ENCODE results near the gene TMEM131L. TPM values are rescaled to one million over a fixed set of nuclear protein-coding genes. Genes with fewer than 3 reads are reported as not detected.
"Not testable (repeated sequence)": the region's sequence is repeated elsewhere in the genome, so short reads cannot be mapped to it uniquely, and the experiment has no call there.

TMEM131L gene
- total RNA-seq, 3 donors from 2014 or later = 5.9 to 9.8 (median 6.7) TPM

DNA sequence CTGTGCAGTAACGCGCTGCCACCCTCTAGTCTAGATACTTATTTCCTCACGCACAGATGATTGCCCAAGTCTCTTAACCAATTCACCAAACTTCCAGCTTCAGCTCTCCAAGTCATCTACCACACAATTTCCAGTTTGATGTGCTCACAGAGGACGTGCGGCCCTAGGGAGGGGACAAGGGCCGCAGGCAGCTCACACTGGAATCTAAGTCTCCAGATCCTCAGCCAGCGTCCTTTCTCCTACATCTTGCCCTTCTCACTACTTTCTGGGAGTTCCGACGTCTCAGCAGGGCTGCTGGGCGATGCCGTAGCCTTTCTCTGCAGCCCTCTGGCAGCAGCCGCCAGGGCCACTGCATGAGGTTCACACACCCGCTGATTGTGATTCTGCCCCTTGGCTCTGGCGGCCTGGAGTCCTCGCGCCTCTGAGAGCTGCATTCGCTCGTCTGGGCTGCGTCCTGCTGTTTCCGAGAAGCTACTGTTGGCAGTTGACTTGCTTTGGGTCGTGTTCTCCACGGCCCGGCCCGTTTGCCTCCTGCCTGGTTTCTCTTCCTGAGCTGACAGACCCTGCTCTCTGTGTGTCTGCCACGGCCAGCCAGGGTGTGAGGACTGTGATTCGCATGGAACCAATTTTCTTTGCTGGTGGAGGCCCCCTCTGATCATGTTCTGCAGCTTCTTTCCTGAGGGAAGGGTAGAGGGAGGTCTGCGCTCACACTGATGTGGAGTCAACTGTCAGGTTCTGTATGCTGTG, 14.1 kb upstream of the TMEM131L start:
- no peak for ATAC-seq
- H3K4me3 ChIP-seq = no peak overlapping the region
- H3K4me1 ChIP-seq (ENCODE audit: low read depth) = no peaks in the 10 kb centered on the region
- DNase-seq = no peak
- H3K9me3 ChIP-seq = no peaks in the 10 kb centered on the region
- TF ChIP-seq, protein P1, sequence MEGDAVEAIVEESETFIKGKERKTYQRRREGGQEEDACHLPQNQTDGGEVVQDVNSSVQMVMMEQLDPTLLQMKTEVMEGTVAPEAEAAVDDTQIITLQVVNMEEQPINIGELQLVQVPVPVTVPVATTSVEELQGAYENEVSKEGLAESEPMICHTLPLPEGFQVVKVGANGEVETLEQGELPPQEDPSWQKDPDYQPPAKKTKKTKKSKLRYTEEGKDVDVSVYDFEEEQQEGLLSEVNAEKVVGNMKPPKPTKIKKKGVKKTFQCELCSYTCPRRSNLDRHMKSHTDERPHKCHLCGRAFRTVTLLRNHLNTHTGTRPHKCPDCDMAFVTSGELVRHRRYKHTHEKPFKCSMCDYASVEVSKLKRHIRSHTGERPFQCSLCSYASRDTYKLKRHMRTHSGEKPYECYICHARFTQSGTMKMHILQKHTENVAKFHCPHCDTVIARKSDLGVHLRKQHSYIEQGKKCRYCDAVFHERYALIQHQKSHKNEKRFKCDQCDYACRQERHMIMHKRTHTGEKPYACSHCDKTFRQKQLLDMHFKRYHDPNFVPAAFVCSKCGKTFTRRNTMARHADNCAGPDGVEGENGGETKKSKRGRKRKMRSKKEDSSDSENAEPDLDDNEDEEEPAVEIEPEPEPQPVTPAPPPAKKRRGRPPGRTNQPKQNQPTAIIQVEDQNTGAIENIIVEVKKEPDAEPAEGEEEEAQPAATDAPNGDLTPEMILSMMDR (IDR thresholded peaks at IDR 0.05) = no peak
- H3K36me3 ChIP-seq (ENCODE audit: low read depth) = no peaks in the 10 kb centered on the region
- intact Hi-C loops (cut with DNase I, micrococcal nuclease) = no loop called here

GRCh38 chr4:153452658-153453378, 13.3 kb upstream of the TMEM131L start:
- H3K4me1 ChIP-seq (ENCODE audit: low read depth) = no peaks in the 10 kb centered on the region
- H3K9me3 ChIP-seq = no peaks in the 10 kb centered on the region
- TF ChIP-seq, protein P1 (IDR thresholded peaks at IDR 0.05) = no peak
- intact Hi-C loops (cut with DNase I, micrococcal nuclease) = no loop called here
- no peak for DNase-seq
- no peaks in the 10 kb centered on the region for H3K36me3 ChIP-seq (ENCODE audit: low read depth)
- H3K4me3 ChIP-seq = no peak overlapping the region
- ATAC-seq = no peak

DNA sequence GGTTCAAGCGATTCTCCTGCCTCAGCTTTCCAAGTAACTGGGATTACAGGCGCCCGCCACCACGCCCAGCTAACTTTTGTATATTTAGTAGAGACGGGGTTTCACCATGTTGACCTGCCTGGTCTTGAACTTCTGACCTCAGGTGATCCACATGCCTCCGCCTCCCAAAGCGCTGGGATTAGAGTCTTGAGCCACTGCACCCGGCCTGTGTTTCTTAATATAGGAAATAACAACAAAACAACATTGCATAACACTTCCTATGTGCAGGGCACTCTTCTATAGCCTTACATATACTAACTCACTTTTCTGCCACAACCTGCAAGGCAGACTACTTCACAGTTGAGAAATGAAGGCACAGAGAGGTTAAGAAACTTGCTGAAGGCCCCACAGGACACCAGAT, 12.8 kb upstream of the TMEM131L start:
- no peak for ATAC-seq
- no peaks in the 10 kb centered on the region for H3K9me3 ChIP-seq
- intact Hi-C loops (cut with DNase I, micrococcal nuclease) = no loop called here
- no peak for DNase-seq
- H3K4me3 ChIP-seq = no peak overlapping the region
- no peaks in the 10 kb centered on the region for H3K4me1 ChIP-seq (ENCODE audit: low read depth)
- H3K36me3 ChIP-seq (ENCODE audit: low read depth) = no peaks in the 10 kb centered on the region
- TF ChIP-seq, protein P1 (IDR thresholded peaks at IDR 0.05) = no peak

DNA sequence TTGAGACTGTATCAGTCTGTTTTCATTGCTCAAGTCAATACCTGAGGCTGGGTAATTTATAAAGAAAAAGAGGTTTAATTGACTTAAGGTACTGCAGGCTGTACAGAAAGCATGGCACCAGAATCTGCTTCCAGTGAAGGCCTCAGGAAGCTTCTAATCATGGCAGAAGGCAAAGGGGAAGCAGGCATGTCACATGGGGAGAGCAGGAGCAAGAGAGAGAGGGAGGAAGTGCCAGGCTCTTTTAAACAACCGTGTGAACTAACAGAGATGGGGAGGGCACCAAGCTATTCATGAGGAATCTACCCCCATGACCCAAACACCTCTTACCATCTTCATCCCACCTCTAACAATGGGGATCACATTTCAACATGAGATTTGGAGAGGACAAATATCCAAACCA, 7.2 kb upstream of the TMEM131L start:
- H3K9me3 ChIP-seq = no peaks in the 10 kb centered on the region
- no peak overlapping the region for H3K4me3 ChIP-seq
- H3K36me3 ChIP-seq (ENCODE audit: low read depth) = no peaks in the 10 kb centered on the region
- intact Hi-C loops (cut with DNase I, micrococcal nuclease) = no loop called here
- H3K4me1 ChIP-seq (ENCODE audit: low read depth) = no peaks in the 10 kb centered on the region
- ATAC-seq (no peak), DNase-seq (no peak)
- TF ChIP-seq, protein P1 (IDR thresholded peaks at IDR 0.05) = no peak

DNA sequence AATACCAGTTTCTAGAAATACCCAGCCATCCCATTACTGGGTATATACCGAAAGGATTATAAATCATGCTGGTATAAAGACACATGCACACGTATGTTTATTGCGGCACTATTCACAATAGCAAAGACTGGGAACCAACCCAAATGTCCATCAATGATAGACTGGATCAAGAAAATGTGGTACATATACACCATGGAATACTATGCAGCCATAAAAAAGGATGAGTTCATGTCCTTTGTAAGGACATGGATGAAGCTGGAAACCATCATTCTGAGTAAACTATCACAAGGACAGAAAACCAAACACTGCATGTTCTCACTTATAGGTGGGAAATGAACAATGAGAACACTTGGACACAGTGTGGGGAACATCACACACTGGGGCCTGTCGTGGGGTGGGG, 4.6 kb upstream of the TMEM131L start:
- intact Hi-C loops (cut with DNase I, micrococcal nuclease); DNase-seq; H3K4me3 ChIP-seq; ATAC-seq; H3K9me3 ChIP-seq; H3K36me3 ChIP-seq (ENCODE audit: low read depth); H3K4me1 ChIP-seq (ENCODE audit: low read depth): not testable (repeated sequence)

- Histone ChIP-seq H3K9me3 (no peaks in the 10 kb centered on the region), H3K4me3 (no peak overlapping the region), H3K36me3 (ENCODE audit: low read depth) (no peaks in the 10 kb centered on the region), H3K4me1 (ENCODE audit: low read depth) (peaks cover 13% of the 10 kb centered on the region)
- no peak for DNase-seq
- ATAC-seq = no peak
- TF ChIP-seq, protein P1 (IDR thresholded peaks at IDR 0.05) = no peak
- intact Hi-C loops (cut with DNase I, micrococcal nuclease) = no loop called here
These were observed 2.1 kb upstream of the TMEM131L start for GRCh38 chr4:153464068-153464467.

Data from mucosa of descending colon (tissue), 3 donors.